Measurements from ENCODE around the gene LACRT. TPM values are rescaled to one million over a fixed set of nuclear protein-coding genes. Genes with fewer than 3 reads are reported as not detected.

Gene LACRT
- total and polyA plus RNA-seq, 2 of the 8 experiments (the other 6 are each of a cell fraction or from before 2014, with no cell fraction given) = not detected

GRCh38 chr12:54683398-54683797, 48.7 kb upstream of the LACRT start (continued):
- peak; percentile 23 for TF ChIP-seq CHD7 (IDR thresholded peaks at IDR 0.05; ENCODE audit: insufficient replicate concordance, low read length)
- TF ChIP-seq USF2 (IDR thresholded peaks at IDR 0.05; ENCODE audit: low read length) = no peak
- no peak for TF ChIP-seq SIRT6 (IDR thresholded peaks at IDR 0.05; ENCODE audit: low read length)
- TF ChIP-seq HDAC2 (IDR thresholded peaks at IDR 0.05; ENCODE audit: borderline replicate concordance in 1 of 2, low read depth in 2 of 2, low read length in 2 of 2) = peak; percentile 13 to 56; a peak in 1 of 4 replicates
- peak; percentile 77 for TF ChIP-seq NANOG (IDR thresholded peaks at IDR 0.05; ENCODE audit: insufficient read depth, low read depth, low read length, poor library complexity, severe bottlenecking)
- peak; percentile 57; the same call in 1 of the 2 replicates for TF ChIP-seq E2F6 (IDR thresholded peaks at IDR 0.05)
- TF ChIP-seq SP2 (IDR thresholded peaks at IDR 0.05; ENCODE audit: low read length) = no peak
- TF ChIP-seq TCF12 (IDR thresholded peaks at IDR 0.05; ENCODE audit: low read depth, low read length) = no peak
- no peak for TF ChIP-seq SP1 (IDR thresholded peaks at IDR 0.05; ENCODE audit: low read depth, low read length)

Measured in H1 (cell line).